Large intestine (tissue), 3 donors: Measurements from ENCODE around the gene NF2. TPM values are rescaled to one million over a fixed set of nuclear protein-coding genes. Genes with fewer than 3 reads are reported as not detected.

ENCODE experiments used
- DNase-seq, 2 donors: peaks; one replicate each; pipeline versions ENCODE4 v3.0.0 to v3.0.0-alpha.2; 2013
- H3K27ac ChIP-seq: one replicate; pipeline ENCODE4 v1.5.1; 2013; ENCODE audit warnings: low read length
- H3K27me3 ChIP-seq: 2 replicates; pipeline ENCODE4 v1.6.1; 2013; ENCODE audit warnings: low read length; ENCODE audit not compliant: control insufficient read depth, insufficient read depth
- H3K36me3 ChIP-seq: 2 replicates; pipeline ENCODE4 v1.6.1; 2013; ENCODE audit warnings: low read length; ENCODE audit not compliant: control insufficient read depth, insufficient read depth
- H3K4me1 ChIP-seq: one replicate; pipeline ENCODE4 v1.6.1; 2013; ENCODE audit warnings: low read length; ENCODE audit not compliant: control insufficient read depth, insufficient read depth
- H3K4me3 ChIP-seq: one replicate; pipeline ENCODE4 v1.5.1; 2013; ENCODE audit warnings: low read length
- H3K9me3 ChIP-seq: one replicate; pipeline ENCODE4 v1.6.1; 2013; ENCODE audit warnings: mild to moderate bottlenecking, low read depth, low read length, moderate library complexity; ENCODE audit not compliant: control insufficient read depth
- WGBS: methylation state at CpG from one replicate; pipeline ENCODE4 v1.1.5; 2013; ENCODE audit warnings: low lambda C conversion rate; ENCODE audit not compliant: insufficient coverage; 5-methylcytosine and 5-hydroxymethylcytosine counted together
- polyA plus RNA-seq: library from polyadenylated mRNA; unstranded; fragments of 120-200 nt; gene quantifications from one replicate; pipeline ENCODE4 v1.2.1, GENCODE V29; 2013

The NF2 gene
- polyA plus RNA-seq, 1 donor, result 12.1 TPM

DNA sequence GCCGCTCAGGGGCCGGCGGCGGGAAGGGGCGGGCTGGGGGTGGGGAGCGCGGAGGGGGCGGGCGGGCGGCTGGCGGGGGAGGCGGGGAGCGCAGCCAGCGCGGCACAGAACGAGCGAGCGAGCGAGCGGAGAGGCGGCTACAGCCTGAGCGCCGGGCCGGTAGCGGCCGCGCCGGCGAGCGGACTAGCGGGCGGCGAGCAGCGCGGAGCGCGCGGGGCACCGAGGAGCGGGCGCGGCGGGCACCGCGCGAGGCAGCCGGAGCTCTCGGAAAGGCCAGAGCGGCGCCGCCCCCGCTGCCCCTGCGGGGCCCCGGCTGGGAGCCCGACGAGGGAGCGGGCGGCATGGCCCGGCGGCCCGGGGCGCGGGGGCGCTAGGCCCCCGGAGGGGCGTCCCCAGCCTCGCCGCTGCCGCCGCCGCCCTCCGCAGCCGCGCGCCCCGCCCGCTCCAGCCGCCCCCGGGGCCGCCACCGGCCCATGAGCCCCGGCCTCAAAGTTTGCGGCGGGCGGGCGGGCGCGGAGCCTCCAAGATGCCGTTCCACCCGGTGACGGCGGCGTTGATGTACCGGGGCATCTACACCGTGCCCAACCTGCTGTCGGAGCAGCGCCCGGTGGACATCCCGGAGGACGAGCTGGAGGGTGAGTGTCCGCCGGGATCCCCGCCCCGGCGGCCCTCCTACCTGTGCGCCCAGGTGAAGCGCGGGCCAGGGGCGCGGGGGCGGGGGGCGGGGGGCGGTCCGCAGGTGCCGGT, 116.6 kb downstream of the NF2 start, which contains the start of gene CABP7:
Gene CABP7, plus strand, starts transcription at position 105 of the 747 bp plus-strand sequence. Its CDS starts 422 bp downstream, at position 527.
- DNase-seq, result no peak
- no peaks in the 10 kb centered on the region for H3K9me3 ChIP-seq
- peaks cover 63% of the 10 kb centered on the region for H3K27me3 ChIP-seq
- no peak within 1 kb of the TSS for H3K27ac ChIP-seq
- WGBS, result no CpG with 5 or more reads among the region's 115 CpGs
- H3K4me1 ChIP-seq, result no peaks in the 10 kb centered on the region
- H3K4me3 ChIP-seq, result no peak within 1 kb of the TSS
- H3K36me3 ChIP-seq, result no peaks in the 10 kb centered on the region

DNA sequence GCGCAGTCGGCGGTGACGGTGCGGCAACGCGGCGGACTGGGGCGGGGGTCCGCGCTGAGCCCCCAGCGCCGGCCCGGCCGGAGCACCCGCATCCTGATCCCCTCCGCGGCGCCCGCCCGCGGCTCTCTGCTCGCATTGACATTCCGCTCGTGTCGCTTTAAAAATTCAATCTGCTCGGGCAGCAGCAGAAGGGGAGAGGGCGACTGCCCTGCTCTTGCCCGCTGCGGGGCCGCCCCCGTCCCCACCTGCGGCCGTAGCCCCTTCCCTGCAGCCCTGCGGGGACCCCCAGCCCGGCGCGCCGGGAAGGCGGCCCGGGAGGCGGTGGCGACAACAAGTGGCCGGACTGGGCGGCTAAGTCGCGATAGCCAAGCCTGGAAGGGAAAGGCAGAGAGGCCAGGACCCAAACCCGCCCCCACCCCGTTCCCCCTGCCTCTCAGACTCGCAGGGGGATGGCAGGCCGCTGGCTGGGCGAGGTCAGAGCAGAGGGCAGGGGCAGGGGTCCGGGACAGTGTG, 117.4 kb downstream of the NF2 start:
- no CpG with 5 or more reads among the region's 53 CpGs for WGBS
- Histone ChIP-seq H3K9me3 (no peaks in the 10 kb centered on the region), H3K4me3 (no peak overlapping the region), H3K27ac (no peak overlapping the region), H3K36me3 (no peaks in the 10 kb centered on the region), H3K4me1 (no peaks in the 10 kb centered on the region), H3K27me3 (peaks cover 60% of the 10 kb centered on the region)
- DNase-seq, result no peak

DNA sequence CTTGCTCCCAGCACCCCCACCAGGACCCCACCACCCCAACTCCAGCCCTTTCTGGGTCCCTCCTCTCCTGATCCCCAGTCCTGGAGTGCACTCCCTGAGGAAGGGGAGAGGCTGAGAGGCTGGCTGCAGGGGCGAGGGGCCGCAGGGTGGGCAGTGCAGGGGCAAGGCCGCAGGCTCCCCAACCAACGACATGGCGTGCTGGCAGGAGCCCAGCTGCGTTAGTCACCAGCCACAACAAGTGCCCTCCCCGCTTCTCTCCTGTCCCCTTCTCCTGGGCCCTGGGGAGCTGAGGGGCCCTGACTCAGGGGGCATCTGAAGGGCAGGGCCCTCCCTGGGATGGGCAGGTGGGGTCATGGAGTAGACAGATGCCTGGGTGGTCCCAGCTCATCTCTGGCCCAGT, 118.7 kb downstream of the NF2 start:
- WGBS, result no CpG with 5 or more reads among the region's 7 CpGs
- Histone ChIP-seq H3K4me1 (peaks cover 3% of the 10 kb centered on the region), H3K4me3 (no peak overlapping the region), H3K9me3 (no peaks in the 10 kb centered on the region), H3K36me3 (no peaks in the 10 kb centered on the region), H3K27ac (no peak overlapping the region), H3K27me3 (peaks cover 59% of the 10 kb centered on the region)
- no peak for DNase-seq

DNA sequence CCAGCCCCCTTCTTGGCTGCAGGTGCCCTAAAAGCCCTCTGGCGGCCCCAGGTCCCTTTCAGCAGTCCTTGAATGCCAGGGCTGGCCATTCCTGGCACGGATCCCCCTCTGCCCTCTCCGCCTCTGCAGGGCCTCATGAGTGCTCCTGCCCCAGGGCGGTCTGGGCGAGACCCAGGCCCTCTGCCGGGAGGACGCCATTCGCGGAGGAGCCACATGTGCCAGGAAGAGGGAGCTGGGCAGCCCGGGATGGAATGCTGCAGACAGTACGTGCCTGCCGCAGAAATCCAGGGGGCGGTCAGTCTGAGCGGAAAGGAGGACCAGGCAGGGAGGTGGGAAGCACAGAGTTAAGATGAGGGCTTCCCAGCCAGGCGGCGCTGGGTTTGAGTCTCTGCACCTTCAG, 119.2 kb downstream of the NF2 start:
- H3K9me3 ChIP-seq, result no peaks in the 10 kb centered on the region
- H3K36me3 ChIP-seq, result no peaks in the 10 kb centered on the region
- WGBS, result no CpG with 5 or more reads among the region's 16 CpGs
- DNase-seq, result no peak
- no peak overlapping the region for H3K27ac ChIP-seq
- peaks cover 56% of the 10 kb centered on the region for H3K27me3 ChIP-seq
- H3K4me3 ChIP-seq, result no peak overlapping the region
- H3K4me1 ChIP-seq, result peaks cover 3% of the 10 kb centered on the region

DNA sequence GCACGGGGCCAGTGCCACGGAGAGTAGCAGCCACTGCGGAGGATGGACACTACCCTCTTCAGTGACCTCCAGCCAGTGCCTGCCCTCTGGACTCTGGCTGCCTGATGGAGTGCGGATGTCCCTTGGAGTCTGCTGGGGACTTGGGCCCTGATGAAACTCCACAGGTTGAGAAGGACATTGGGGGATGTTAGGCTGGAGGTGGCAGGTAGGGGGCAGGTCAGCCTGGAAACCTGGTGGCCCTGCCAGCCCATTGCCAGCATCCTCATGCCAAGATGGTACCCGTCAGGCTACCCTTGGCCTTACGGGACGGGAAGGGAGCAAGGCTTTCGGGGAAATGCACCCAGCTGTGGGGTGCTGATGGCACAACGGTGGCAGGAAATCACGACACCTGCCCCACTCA, 120.3 kb downstream of the NF2 start:
- Histone ChIP-seq H3K27me3 (peaks cover 49% of the 10 kb centered on the region), H3K36me3 (no peaks in the 10 kb centered on the region), H3K9me3 (no peaks in the 10 kb centered on the region), H3K4me1 (peaks cover 3% of the 10 kb centered on the region), H3K4me3 (no peak overlapping the region), H3K27ac (no peak overlapping the region)
- no CpG with 5 or more reads among the region's 10 CpGs for WGBS
- no peak for DNase-seq

DNA sequence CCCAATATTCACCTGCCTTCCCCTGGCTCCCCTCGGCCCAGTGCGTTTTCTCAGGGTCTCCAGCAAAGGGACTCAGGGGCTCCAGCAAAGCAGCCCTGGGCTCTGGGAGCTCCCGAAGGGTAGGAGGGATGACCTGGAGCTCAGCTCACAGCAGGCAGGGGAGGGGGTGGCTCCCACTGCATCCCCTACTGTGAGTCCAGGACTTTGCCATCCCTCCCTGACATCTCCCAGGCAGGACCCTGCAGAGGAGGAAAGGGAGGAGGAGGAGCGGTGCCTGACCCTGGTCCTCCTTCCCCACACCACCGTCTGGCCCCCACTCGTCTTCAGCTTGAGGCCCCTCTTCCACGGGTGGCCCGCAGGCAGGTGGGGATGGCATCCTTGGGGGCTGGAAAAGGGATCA, 121.4 kb downstream of the NF2 start:
- no peak overlapping the region for H3K27ac ChIP-seq
- DNase-seq, result no peak
- H3K27me3 ChIP-seq, result peaks cover 39% of the 10 kb centered on the region
- H3K4me1 ChIP-seq, result peaks cover 3% of the 10 kb centered on the region
- WGBS, result no CpG with 5 or more reads among the region's 8 CpGs
- H3K36me3 ChIP-seq, result peaks cover under 1% of the 10 kb centered on the region
- no peaks in the 10 kb centered on the region for H3K9me3 ChIP-seq
- H3K4me3 ChIP-seq, result no peak overlapping the region

DNA sequence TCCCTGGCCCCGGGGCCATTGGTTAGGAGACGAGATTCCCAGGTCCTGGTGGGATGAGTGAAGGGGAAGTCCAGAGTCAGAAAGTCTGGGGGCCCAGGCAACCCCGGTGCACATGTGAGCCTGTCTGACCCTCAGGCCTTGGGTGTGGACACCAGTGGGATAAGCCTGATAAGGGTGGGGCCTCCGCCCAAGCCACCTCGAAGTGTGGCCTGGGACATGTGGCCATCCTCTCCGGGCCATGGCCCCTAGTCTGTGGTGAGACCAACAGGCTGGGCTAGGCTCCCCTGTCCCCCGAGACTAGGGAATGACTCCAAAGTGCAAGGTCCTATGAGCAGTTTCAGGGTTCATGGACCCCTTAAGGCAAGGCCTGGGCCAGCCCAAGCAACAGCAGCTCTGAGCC, 122.7 kb downstream of the NF2 start:
- DNase-seq, result no peak
- no CpG with 5 or more reads among the region's 7 CpGs for WGBS
- H3K27ac ChIP-seq, result no peak overlapping the region
- peaks cover 33% of the 10 kb centered on the region for H3K27me3 ChIP-seq
- H3K4me1 ChIP-seq, result peaks cover 3% of the 10 kb centered on the region
- H3K9me3 ChIP-seq, result no peaks in the 10 kb centered on the region
- H3K4me3 ChIP-seq, result no peak overlapping the region
- H3K36me3 ChIP-seq, result peaks cover 13% of the 10 kb centered on the region

DNA sequence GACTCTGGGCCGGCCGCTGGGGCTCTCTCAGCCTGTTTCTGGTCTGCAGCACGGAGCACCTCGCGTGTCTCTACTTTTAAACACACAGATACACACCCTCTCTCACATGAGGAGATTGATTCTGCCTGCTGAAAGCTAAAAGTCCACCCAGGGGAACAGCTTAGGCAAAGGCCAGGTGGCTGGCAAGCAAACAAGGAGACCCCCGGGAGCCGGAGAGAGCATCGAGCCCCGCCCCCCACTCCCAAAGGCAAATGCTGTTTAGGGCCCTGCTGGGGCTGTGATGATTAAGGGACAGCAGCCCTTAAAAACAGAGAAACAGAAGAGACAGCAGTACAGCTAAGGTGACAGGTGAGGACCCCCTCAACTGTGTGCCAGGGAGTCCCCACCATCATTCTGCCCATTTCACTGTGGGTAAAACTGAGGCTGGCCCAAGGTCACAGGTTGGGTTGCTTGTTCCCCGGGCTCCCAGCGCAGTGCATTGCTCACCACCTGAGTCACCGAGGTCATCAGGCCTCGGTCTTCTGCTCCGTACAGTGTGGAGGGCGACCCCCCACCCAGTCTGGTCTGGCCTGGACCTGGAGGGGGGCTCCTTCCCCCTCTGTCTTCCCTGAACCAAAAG, 123.2 kb downstream of the NF2 start:
- peaks cover 28% of the 10 kb centered on the region for H3K27me3 ChIP-seq

DNA sequence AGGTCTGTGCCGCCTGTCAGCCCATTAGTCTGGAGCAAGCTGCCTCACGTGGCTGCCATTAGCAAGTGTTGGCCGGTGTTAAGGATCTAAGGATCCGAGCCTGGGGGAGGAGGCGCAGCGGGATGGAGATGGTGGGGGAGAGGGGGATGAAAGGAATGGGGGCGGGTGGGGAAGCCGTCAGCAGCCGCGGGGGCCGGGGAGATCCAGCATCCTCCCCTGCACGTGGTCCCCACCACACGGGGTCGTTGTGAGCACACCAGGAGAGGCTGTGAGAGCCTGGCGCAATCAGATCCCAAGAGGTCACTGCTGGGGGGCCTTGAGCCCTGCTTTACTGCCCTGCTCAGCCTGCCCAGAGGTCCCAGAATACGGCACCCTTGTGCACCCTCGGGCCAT, 123.7 kb downstream of the NF2 start:
- Histone ChIP-seq H3K4me3 (no peak overlapping the region), H3K4me1 (peaks cover 8% of the 10 kb centered on the region), H3K27me3 (peaks cover 23% of the 10 kb centered on the region), H3K9me3 (no peaks in the 10 kb centered on the region), H3K27ac (no peak overlapping the region), H3K36me3 (peaks cover 15% of the 10 kb centered on the region)
- no peak for DNase-seq
- WGBS, result no CpG with 5 or more reads among the region's 17 CpGs

More for the DNA sequence above, 123.2 kb downstream of the NF2 start:
- DNase-seq, result no peak
- Histone ChIP-seq H3K4me1 (peaks cover 3% of the 10 kb centered on the region), H3K27ac (no peak overlapping the region), H3K4me3 (no peak overlapping the region), H3K36me3 (peaks cover 15% of the 10 kb centered on the region), H3K9me3 (no peaks in the 10 kb centered on the region)
- no CpG with 5 or more reads among the region's 15 CpGs for WGBS

DNA sequence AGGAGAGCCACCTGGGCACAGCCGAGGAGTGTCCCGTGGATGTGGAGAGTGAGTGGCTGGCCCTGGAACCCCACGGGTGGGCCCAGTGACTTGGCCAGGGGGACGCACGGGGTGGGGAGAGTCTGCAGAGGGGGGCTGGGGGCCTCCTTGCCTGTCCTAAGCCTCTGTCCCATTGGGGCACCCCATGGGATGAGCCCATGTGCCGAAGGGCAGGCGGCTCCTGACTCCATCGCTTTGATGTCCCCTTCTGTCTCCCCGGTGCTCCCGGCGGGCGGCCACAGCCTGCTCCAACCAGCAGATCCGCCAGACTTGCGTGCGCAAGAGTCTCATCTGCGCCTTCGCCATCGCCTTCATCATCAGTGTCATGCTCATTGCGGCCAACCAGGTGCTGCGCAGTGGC, 125.7 kb downstream of the NF2 start:
- no CpG with 5 or more reads among the region's 20 CpGs for WGBS
- H3K27ac ChIP-seq, result no peak overlapping the region
- no peak overlapping the region for H3K4me3 ChIP-seq
- no peaks in the 10 kb centered on the region for H3K9me3 ChIP-seq
- peaks cover 11% of the 10 kb centered on the region for H3K27me3 ChIP-seq
- DNase-seq, result no peak
- peaks cover 22% of the 10 kb centered on the region for H3K4me1 ChIP-seq
- H3K36me3 ChIP-seq, result peaks cover 15% of the 10 kb centered on the region
